Prostate gland (tissue), 2 donors: ENCODE results near the gene TMSB4X.

Experiments used
- CTCF ChIP-seq, 4 experiments: fragments of 200-600 bp in 2 of 4; fragments of 450-650 bp in 2 of 4; sonication (generic) in 2 of 4; IDR thresholded peaks; 1 replicate in 3 of 4; 2 replicates in 1 of 4; pipeline ENCODE4 v1.5.1; 2016 to 2019; ENCODE audit warnings: antibody characterized with exemption in 4 of 4, mild to moderate bottlenecking in 2 of 4, moderate library complexity in 2 of 4
- POLR2A ChIP-seq: fragments of 450-650 bp; IDR thresholded peaks from one replicate; pipeline ENCODE4 v1.6.1; 2016; ENCODE audit warnings: antibody characterized with exemption, mild to moderate bottlenecking
- POLR2AphosphoS5 ChIP-seq: sonication (generic); formaldehyde crosslinking; IDR thresholded peaks from one replicate; pipeline ENCODE4 v1.6.1; 2017; ENCODE audit warnings: antibody characterized with exemption

- no peak for TF ChIP-seq CTCF (IDR thresholded peaks at IDR 0.05)
- no peak for TF ChIP-seq POLR2A
- TF ChIP-seq POLR2AphosphoS5, result no peak
Measured at GRCh38 chrX:12986164-12986779, 11.4 kb downstream of the TMSB4X start.
